GOT3 (cell line): Measurements from ENCODE around the gene BTG4.

ENCODE experiments used
- DNase-seq: peaks from one replicate; lab custom pipeline; 2025; ENCODE audit warnings: mixed read lengths; lab: John Stamatoyannopoulos, UW

The BTG4 gene

DNA sequence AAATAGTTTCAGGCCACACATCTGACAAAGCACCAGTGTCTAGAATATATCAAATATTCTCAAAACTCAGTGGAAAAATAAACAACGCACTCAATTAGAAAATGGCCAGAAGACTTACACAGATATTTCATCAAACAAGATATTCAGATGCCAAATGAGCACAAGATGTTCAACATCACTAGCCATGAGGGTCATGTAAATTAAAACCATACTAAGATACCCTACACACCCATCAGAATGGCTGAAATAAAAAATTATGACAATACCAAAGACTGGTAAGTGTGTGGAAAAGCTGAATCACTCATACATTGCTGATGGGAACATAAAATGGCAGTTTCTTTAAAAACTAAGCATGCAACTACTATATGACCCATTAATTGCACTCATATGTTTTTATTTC lies 21.7 kb downstream of the BTG4 start:
- no peak for DNase-seq

DNA sequence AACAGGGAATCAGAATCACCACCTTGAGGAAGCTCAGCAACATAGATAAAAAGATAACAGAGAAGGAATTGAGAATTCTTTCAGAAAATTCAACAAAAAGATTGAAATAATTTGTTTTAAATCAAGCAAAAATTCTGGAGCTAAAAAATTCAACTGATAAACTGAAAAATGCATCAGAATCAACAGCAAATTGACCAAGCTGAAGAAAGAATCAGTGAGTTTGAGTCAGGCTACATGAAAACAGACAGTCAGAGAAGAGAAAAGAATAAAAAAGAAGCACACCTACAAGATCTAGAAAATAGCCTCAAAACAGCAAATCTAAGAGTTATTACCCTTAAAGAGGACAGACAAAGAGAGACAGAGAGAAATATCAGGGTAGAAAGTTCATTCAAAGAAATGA lies 28.8 kb downstream of the BTG4 start:
- no peak for DNase-seq

DNA sequence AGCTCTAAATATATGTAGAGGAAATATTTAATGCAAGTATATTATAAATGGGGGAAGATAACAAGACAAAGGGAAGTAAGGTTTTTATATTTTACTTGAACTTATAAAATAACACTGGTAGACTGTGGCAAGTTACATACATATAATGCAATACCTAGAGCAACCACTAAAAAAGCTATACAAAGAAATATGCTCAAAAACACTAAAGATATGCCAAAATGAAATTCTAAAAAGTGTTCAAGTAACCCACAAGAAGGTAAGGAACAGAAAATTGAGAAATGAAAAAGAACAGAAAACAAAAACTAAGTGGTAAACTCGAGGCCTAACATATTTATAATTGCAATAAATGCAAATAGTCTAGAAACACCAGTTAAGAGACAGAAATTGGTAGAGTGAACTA lies 32.5 kb downstream of the BTG4 start:
- no peak for DNase-seq

DNA sequence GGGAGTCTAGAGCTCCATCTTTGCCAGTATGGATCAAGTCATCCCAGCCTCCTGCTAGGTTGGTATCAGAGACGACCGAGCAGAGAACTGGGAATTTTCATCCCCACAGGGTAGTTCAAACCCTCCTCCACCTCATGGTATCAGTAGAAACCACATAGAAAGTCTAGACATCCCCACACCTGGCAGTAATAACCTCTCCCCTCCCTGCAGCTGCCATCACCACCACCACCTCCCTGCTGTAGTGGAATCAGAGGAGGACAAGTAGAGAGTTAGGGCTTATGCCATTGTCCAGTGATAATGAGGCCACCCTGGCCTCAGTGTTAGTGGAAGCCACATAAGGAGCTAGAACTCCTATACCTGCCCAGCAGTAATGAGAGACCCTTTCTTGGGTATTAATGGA lies 34.3 kb downstream of the BTG4 start:
- DNase-seq, result no peak

DNA sequence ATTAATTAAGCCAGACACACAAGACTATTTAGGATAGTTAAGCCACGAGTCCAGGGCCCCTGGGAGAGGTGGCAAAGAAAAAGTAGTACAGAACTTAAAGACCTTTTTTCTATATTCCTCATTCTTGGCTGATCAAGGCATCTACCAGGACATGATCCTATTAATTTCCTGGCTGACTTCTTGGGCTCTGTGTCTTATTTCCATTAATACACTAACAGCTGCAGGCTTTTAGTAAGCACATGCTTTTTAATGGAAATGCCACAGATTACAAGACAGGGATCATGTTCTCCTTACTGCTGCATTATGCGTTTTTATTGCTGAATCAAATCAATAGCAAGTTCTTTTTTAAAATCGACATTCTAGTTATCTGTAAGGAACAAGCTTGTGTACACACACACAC lies 35.2 kb downstream of the BTG4 start:
- no peak for DNase-seq

DNA sequence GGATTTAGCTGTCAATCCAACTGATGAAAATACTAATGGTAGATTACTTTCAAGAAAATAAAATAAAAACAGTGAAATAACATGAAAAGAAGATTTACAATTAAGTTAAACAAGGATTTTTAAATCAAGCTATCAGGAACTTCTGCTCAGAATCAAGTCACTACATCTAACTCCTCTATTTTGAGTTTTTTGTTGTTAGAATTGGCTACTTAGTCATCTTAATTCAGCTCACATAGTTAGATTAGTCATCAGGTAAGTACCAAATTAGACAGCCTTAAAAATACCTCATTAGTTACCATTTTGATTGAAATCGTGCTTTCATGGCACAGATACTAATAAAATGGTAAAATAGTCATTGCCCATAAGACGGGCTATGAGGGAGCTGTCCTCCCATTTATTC lies 35.8 kb downstream of the BTG4 start:
- no peak for DNase-seq

DNA sequence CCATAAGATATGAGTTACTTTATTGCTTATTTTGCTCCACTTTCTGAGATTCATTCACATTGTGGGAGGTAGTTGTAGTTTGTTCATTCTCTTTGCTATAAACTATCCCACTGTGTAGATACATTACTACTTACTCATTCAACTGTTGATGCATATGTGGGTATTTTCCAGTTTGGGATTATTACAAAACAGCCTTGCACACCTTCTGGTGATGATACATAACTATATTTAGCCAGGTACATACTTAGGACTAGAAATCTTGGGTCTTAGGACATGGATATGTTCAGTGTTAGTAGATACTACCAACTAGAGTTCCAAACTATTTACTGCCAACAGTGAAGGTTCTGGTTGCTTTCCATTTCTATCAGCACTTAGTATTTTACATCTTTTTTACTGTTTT lies 37.8 kb downstream of the BTG4 start:
- DNase-seq, result no peak

DNA sequence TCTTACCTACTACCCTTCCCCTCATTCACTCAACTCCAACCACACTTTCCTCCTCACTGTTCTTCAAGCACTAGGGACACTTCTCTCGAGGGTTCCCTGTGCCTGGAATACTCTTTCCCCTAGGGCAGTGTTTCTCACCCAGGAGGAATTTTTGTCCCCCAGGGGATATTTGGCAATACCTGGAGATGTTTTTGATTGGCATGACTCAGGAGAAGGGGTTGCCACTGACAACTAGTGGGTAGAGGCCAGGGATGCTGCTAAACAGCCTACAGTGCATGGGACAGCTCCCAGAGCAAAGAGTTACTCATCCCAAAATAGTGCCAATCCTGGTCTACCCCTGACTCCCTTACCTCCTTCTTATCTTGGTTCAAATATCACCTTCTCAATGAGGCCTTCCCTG lies 40.0 kb downstream of the BTG4 start:
- DNase-seq, result no peak

DNA sequence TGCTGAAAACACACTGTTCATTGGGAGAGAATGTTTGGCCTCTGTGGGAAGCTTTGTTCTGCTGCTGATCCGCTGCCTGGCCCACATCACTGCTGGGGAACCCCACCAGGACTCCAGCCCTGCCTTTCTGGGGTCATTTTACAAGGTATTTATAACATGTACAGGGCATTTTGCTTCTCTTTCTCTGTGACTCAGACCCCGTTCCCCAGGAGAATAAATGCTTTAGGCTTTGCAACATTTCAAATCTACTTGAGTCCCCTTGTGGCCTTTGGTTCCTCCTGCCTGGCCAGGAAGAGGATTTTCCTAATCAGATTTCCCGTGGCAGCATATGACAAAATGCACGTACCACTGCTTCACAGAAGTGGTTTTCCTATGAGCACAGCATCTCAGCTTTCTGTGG lies 43.0 kb downstream of the BTG4 start:
- DNase-seq, result no peak

DNA sequence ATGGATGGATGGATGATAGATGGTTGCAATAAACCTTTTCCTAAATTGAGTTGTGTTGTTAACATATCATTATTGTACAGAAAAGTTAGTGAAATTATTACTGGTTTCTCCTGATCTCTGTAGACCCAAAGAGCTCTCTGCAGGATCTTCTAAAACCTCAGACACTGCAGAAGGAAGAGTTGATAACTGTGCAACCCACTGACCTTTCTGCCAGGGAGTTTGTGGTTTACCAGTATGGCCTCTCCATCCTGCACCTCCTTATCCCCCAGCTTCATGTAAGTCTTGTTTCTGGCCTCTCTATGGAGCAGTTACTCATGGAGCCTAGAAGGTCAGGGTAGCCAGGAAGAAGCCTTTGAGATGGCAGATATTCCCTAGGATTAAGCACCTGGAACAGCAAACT lies 45.6 kb downstream of the BTG4 start:
- no peak for DNase-seq

DNA sequence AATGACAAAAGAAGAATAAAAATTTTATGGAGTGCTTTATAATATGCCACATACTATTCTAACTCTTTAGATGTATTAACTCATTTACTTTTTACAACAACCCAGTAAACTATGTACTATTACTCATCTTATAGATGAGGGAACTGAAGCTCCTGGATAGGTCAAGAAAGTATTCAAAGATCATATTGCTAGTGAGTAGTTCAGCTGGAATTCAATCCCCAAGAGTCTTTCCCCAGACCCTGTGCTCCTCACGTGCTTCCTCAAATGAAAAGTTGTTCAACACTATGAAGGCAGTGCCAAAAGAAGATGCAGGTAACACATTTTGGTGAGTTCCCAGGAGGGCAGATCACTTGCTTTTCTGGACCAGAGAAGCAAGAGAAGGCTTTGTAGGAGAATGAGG lies 46.8 kb downstream of the BTG4 start:
- DNase-seq, result no peak

DNA sequence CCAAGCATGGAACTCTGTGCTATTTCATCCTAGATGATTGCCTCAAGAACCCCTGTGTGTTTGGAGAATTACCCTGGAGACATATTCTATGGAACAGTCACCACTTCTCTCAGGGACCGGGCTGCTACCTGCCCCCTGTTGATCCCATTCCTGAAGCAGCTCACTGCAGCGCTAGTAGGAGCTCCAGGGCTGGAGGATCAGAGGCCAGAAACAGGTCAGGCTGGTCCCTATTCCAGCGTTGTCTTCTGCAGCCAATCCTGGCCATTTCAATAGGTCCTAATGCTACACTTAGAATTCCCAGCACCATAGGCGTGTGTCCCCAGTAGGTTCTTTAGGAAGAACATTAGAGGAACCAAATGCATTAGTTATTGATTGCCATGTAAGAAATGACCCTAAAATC lies 48.9 kb downstream of the BTG4 start:
- no peak for DNase-seq

DNA sequence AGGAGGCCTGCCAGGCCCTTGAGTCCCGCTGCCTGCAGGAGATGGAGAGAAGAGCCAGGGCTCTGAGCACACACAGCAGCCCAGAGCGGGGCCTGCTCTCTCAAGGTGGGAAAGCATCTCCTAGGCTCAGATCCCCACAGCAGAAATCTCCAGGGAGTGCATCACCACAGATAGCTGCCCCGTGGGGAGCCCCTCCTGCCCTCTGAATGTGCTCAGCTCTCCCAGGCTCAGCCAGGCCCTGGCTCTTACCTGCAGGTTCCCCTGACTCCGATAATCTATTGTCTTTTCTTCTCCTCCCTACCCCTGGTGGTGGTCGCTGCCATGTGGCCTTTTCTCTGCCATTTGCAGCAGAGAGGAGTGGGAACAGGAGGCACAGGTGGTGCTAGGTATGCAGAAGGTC lies 49.9 kb downstream of the BTG4 start:
- DNase-seq, result no peak

DNA sequence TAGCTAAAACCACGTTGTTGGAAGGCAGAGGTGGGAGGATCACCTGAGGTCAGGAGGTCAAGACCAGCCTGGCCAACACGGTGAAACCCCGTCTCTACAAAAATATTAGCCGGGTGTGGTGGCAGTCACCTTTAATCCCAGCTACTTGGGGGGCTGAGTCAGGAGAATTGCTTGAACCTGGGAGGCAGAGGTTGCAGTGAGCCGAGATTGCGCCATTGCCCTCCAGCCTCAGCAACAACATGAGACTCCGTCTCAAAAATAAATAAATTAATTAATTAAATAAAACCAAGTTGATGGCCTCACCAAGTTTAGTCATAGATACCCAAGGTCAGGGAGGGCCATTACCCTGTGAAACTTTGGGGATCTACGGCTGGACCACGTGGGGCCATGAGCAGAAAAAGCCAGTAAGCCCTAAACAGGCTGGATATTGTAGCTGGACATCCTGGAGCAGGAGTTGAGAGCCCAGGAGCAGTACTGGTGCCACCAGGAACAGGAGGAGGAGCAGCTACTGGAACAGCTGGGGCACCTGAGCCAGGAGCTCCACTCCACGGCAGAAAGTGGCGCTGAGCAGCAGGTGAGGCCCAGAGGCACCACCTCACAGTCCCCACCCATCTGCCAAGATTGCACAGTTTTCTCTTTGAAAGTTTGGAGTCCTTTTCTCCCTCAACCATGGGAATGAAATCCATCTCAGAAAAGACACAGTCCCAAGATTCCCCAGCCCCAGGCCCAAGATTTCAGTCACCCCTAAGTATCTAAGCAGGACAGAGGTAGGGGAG lies 50.5 kb downstream of the BTG4 start:
- no peak for DNase-seq

DNA sequence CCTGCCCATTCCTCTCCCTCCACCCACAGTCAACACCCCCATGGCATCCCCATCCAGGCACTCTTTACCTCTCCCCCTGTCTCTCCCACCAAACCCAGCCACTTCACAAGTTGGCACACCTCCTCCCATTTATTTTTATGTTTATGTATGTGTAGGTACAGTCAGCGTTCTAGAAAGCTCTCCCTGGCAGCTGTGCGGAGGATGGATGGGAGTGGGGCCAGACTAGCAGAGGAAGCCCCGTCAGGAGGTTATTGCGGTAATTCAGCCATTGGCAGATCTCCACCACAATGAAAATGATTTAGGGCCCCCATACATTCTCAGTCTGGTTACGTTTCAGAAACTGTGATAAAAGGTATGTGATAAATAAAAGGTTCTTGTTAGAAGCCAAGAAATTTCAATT lies 51.3 kb downstream of the BTG4 start:
- DNase-seq, result no peak

DNA sequence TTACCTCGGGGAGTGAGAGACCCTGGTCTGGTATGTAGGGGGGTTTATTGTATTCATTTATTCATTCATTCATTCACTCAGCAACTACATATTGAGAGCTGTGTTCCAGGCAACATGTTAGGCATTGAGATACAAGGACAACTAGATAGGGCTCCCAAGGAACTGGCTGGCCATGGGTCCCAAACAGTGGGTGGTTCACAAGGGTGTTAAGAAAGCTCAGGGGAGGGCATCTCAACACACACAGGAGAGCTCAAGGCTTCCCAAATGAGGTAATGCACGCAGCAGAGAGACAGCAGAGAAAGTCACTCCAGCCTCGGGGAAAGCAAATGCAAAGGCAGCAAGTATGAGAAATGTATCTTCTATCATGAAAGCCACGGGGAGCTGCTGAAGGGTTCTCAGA lies 51.8 kb downstream of the BTG4 start:
- no peak for DNase-seq

DNA sequence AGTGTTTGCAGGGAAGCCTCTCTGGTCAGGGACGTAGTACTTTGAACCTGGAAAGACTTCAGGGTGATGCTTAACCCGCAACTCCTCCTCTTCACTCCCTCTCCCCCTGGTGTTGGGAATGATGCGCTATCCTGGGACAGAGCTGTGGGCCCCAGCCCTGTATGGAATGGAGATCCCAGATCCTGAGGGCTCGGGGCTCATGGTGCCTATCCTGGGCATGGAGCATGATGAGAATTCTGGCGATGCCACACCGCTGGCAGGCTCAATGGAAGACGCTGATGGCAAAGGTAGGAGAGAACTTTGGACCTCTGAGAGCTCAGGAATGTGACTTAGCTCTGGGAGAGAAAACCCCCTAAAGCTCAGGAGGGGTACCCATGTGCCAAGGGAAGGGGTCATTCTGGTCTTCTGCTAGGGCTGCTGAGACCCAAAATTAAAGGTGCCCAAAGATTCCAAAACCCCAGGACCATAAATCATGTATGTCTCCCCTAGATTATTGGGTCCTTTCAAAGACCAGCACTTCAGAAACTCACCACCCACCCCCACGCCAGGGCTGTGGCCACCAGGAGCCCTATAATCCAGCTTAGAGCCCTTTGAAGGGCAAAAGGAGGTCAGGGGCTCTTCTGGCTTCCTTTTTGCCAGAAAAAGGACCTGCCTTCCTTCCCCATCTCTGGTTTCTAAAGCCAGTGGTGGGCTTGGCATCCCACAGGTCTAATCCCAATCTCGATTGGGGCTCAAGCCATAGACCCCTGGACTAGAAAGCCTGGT lies 52.5 kb downstream of the BTG4 start:
- no peak for DNase-seq

DNA sequence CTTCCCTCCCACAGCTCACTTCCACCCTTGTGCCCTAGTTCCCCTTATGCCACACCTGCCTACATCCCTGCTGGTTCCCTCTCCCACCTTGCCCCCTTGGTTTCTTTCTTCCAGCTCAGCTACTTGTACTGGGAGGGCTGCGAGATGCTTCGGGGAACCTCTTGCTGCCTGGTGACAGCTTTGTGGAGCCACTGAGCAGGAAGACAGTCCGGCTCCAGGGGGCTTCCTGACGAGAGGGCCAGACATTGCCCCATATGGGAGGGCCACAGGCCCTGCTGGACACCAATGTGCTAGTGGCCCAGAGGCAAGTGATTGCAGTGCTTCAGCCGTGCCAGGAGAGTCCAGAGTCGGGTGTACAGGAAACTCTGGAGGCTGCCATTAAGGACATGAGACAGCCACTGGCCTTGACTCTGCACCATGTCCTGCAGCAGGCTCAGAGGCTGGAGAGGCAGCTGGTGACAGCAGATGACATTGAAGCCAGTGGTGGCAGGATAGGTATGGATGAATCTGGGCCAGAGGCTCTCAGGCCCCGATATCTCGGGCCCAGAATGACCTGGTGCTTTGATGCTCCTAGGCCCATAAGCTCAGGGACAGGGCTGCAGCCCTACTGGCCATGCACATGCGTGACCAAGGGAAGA lies 54.3 kb downstream of the BTG4 start:
- DNase-seq, result no peak

DNA sequence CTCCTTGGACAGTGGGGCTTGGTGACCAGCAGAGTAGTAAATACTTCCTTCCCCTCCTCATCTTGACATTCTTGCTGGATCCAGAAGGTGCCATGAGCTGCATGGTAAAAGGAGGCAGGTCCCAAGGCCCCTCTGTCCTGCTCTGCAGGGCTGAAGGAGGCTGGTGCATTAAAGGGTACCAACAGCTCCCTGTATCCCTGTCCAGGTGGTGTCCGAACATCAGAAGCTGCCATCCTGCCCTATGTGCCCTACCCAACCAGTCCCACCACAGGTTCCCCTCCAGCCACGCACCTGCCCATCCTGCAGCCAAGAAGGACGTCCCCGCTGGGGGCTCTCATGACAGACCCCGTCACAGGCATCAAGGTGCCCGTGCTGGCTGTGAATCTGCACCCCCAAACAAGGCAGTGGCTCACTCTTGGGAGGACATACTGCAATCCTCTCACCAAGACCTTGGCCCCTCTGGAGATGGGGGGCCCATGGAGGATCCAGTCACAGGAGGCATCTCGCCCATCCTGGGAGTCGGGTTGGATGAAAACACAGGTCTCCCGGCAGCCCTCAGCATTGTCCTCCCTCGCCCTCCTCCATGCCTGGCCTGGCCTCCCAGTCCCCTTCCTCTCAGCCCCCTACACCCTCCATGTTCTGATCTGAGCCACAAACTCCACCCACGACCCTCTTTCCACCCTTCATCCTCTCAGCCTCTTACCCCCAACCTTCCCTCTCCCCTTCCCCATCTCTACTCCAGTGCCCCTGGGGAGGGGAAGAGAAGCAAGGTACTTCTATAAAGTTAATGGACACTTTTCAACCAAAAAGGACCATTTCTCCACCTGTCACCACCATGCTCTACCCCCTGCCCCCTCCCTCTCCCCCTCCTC lies 55.1 kb downstream of the BTG4 start:
- DNase-seq, result no peak

DNA sequence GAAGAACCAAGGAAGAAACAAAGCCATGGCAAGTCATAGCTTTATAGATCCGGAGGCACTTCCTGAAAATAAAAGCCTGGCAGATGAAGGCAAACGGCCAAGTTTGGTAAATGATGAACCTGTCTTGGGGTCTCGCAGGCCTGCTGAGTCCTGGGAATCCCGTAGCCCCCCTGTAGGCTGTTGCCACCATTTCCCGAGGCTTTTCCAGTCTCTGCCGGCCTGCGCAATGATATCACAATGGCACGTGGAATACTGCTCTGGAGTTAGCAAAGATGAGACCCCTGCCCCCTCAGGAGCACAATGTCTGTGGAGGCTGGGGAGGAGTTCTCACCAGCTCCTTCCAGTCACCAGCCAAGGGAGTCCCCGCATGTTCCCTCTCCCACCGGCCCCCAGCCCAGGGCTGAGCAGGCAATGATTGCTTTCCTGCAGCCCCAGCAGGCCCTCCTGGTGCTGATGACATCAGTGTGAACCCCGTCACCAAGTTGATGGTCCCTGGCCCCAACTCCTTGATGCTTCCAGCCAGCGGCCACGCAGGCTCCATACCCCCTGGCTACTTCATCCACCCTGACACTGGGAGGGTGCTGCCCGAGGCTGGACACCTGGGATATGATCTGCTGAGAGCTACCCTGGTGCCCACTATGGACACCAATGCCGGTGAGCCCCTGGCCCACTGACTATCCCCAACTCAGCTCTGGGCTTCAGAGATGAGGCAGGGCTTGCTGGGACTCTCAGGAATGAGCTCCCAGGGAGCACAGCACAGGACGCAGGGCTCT lies 55.9 kb downstream of the BTG4 start:
- DNase-seq, result no peak

DNA sequence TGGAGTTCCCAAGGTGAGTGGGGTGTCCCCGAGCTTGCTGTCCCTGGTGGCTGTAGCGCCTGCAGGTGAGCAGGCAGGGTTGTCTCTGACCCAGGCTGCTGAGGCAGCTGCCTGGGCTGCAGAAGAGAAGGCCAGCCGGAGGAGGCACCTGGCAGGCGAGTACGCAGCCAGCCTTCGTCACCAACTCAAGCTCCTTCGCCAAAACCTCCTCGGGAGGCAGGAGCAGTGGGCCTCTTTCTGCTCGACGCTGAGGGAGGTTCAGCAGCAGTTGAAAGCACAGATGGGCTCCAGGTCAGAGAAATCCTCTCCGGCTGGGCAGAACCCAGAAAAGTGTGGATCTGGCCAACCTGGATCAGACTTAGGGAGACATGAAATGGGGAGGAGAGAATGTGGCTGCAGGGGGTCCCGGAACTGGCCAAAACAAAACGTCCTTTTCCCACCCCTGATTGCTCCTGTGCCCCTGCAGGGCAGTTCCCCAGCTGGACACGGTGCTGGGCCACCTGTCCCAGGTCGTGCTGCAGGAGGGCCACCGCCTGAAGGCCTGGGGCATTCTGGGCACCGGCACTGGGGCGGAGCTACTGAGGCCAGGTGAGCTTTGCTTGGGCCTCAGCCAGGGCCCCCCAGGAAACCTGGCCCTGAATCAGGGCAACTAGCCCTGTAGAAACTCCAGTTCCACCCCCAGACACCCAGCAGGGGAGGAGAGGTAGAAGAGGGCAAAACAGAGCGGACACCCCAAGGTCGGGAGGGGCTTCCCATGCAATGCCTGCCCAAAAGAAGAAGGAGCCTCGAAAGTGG lies 56.7 kb downstream of the BTG4 start:
- no peak for DNase-seq
